Bronchial epithelial cell (primary cell): ENCODE results near the gene SH3BP4. TPM values are rescaled to one million over a fixed set of nuclear protein-coding genes. Genes with fewer than 3 reads are reported as not detected.

Source experiments
- DNase-seq: peaks from one replicate; pipeline ENCODE4 v3.0.0-alpha.2; 2010; ENCODE audit warnings: low read depth
- FAIRE-seq: peaks from 2 replicates; lab custom pipeline; 2011; peaks lifted over from hg19 to GRCh38; lab: Jason Lieb, UNC
- H3K27me3 ChIP-seq: 2 replicates; pipeline ENCODE4 v1.5.1; 2011; ENCODE audit warnings: low read length; ENCODE audit not compliant: control insufficient read depth, insufficient read depth
- H3K36me3 ChIP-seq: 2 replicates; pipeline ENCODE4 v1.5.1; 2011; ENCODE audit warnings: low read length; ENCODE audit not compliant: control insufficient read depth, insufficient read depth
- H3K4me3 ChIP-seq: 2 replicates; pipeline ENCODE4 v1.5.1; 2011; ENCODE audit warnings: mild to moderate bottlenecking, low read depth, low read length, control low read depth
- CTCF ChIP-seq: IDR thresholded peaks from 2 replicates; pipeline ENCODE4 v1.5.1; 2011; ENCODE audit warnings: mild to moderate bottlenecking, moderate library complexity, low read length, control low read depth, inconsistent platforms; ENCODE audit not compliant: insufficient read depth, severe bottlenecking
- total RNA-seq: library from RNA; depleted of rRNA; stranded (reverse); fragments of >200 nt; gene quantifications from 2 replicates; pipeline ENCODE4 v1.2.1, GENCODE V29; 2014

SH3BP4 gene
- total RNA-seq, 1 donor from 2014 or later = 22.1 TPM

GRCh38 chr2:235096447-235096846 is 144.6 kb downstream of the SH3BP4 start:
- DNase-seq (no peak), FAIRE-seq (no peak)
- no peak for TF ChIP-seq CTCF
- Histone ChIP-seq H3K4me3 (no peak overlapping the region), H3K36me3 (no peaks in the 10 kb centered on the region), H3K27me3 (no peaks in the 10 kb centered on the region)

- TF ChIP-seq CTCF = no peak
- FAIRE-seq = peak; percentile 52
- DNase-seq = no peak
- no peaks in the 10 kb centered on the region for H3K36me3 ChIP-seq
- no peak overlapping the region for H3K4me3 ChIP-seq
- no peaks in the 10 kb centered on the region for H3K27me3 ChIP-seq
These were observed 145.4 kb downstream of the SH3BP4 start for GRCh38 chr2:235097196-235097595.

- peak; percentile 14 for DNase-seq
- no peak overlapping the region for H3K4me3 ChIP-seq
- no peaks in the 10 kb centered on the region for H3K27me3 ChIP-seq
- H3K36me3 ChIP-seq = no peaks in the 10 kb centered on the region
- TF ChIP-seq CTCF = no peak
- FAIRE-seq = no peak
These were observed 146.5 kb downstream of the SH3BP4 start for GRCh38 chr2:235098269-235098668.

- H3K36me3 ChIP-seq = no peaks in the 10 kb centered on the region
- H3K4me3 ChIP-seq = no peak overlapping the region
- FAIRE-seq (no peak), DNase-seq (no peak)
- no peaks in the 10 kb centered on the region for H3K27me3 ChIP-seq
- no peak for TF ChIP-seq CTCF
These were observed 147.1 kb downstream of the SH3BP4 start for GRCh38 chr2:235098736-235099494.

- no peak for FAIRE-seq
- no peak for DNase-seq
These were observed 151.1 kb downstream of the SH3BP4 start for GRCh38 chr2:235102896-235103295.

More at GRCh38 chr2:235102896-235103295, 151.1 kb downstream of the SH3BP4 start:
- Histone ChIP-seq H3K36me3 (no peaks in the 10 kb centered on the region), H3K4me3 (no peak overlapping the region), H3K27me3 (no peaks in the 10 kb centered on the region)
- no peak for TF ChIP-seq CTCF
